HEK293T (cell line): ENCODE data around the gene VAT1L.

ENCODE experiments used
- BHLHE40 ChIP-seq: fragments of 450-650 bp; IDR thresholded peaks from 2 replicates; pipeline ENCODE4 v1.6.1; 2016; ENCODE audit warnings: mild to moderate bottlenecking, moderate library complexity, borderline replicate concordance
- FOXA1 ChIP-seq: fragments of 450-650 bp; IDR thresholded peaks from 2 replicates; pipeline ENCODE4 v1.6.1; 2016; ENCODE audit warnings: mild to moderate bottlenecking
- NFRKB ChIP-seq: fragments of 450-650 bp; IDR thresholded peaks from 2 replicates; pipeline ENCODE4 v1.6.1; 2016; ENCODE audit warnings: mild to moderate bottlenecking, moderate library complexity
- SP1 ChIP-seq: fragments of 450-650 bp; IDR thresholded peaks from 2 replicates; pipeline ENCODE4 v1.6.1; 2017
- SUZ12 ChIP-seq: fragments of 450-650 bp; IDR thresholded peaks from 2 replicates; pipeline ENCODE4 v1.6.1; 2016; ENCODE audit warnings: mild to moderate bottlenecking
- TARDBP ChIP-seq: fragments of 450-650 bp; IDR thresholded peaks from 2 replicates; pipeline ENCODE4 v1.6.1; 2016

- TF ChIP-seq NFRKB (no peak), TARDBP (no peak), SUZ12 (no peak), SP1 (no peak), FOXA1 (no peak), BHLHE40 (no peak)
Observed at GRCh38 chr16:77788181-77789084, at the start of gene VAT1L.
